ENCODE measurements around the gene TGFB3.
A peak's percentile ranks its signal among the peaks of the same experiment; 100 is the strongest.
"Not testable (repeated sequence)": the region's sequence is repeated elsewhere in the genome, so short reads cannot be mapped to it uniquely, and the experiment has no call there.

The TGFB3 gene

DNA sequence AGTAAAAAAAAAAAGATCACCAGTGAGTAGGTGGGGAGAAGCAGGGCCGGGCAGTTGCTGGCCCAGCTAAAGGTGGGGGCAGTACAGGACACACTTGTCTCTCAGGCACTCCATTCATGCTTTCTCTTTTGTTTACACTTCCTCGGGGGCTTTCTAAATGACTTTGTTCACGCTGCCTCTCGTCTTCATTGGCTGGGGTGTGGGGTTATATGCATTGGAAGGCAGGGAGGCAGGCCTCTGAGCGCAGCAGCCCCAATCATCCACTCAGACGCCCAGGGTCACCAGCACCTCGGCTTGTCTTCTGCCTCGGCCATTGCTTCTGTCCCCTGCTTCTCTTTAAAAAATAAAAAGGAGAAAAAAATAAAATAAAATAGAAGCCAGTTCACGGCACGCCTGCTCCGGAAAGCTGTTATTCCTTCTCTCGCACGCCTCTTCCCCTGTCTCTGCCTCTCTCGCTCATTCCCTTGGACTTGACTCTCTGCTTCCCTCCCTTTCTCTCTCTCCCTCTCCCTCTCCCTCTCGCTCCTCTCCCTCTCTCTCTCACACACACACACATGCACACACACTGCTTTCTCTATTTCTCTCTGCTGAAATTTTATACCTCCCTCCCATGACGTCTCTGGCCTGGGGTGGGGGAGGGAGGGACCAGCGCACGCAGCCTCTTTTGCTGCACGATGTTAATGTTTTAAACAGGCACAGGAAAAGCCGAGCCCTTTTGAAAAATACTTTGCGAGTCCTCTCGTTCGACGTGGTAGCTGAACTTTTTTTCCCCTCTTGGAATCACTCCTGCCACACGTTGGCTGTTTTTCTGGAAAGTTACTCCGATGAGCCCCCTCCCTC is at the start of gene TGFB3:
Gene TGFB3, minus strand, starts transcription at position 570 of the 840 bp plus-strand sequence. CDS start 1,102 bp downstream, outside the sequence.
- ATAC-seq = peak; percentile 47 to 48

DNA sequence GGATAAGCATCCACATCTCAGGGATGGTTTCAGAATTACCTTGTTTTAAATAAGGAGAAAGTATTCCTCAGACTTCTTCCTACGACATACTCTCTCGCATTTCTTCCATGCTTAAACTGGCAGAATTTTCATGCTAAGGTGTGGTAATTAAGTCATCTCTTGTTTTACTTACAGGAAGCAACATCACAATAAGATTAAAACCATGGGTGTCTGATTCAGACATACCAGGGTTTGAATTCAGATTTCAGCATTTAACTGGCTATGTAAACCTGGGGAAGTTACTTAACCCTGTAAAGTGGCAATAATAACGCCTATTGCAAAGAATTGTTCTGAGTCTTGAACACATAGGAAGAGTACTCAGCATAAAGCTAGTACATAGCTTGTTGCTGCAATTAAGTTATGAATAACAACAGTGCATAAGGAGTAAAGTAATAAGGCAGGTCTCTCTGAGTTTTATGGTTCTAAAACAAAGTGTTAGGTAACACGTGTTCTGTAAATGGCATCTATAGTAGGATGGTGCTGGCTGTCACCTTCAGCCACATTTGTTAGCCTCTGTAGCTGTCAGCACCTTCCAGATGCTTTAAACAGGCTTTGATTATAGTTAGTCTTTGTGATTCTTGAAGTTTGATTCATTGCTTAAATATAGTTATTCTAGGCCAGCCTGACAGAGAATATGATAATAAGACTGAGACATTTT is 42.6 kb upstream of the TGFB3 start:
- ATAC-seq = no peak

DNA sequence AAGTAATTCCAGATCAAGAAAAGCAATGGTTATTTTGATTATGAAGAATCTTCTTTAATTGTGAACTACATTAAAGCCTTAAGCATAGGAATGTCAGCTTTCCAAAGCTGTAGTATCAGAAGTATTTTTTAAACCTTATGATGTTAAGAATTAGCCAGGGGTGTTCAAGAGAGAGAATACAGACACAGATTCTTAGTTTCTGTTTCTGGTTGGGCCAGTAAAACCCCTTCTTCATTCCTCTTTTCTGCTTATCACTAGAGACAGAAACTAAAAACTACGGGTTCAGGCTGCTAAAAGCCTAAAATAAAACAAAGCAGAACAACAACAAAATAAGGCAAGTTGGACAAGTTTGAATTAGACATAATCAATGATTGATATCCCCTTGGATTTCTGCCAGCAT is 42.0 kb upstream of the TGFB3 start:
- ATAC-seq = no peak

DNA sequence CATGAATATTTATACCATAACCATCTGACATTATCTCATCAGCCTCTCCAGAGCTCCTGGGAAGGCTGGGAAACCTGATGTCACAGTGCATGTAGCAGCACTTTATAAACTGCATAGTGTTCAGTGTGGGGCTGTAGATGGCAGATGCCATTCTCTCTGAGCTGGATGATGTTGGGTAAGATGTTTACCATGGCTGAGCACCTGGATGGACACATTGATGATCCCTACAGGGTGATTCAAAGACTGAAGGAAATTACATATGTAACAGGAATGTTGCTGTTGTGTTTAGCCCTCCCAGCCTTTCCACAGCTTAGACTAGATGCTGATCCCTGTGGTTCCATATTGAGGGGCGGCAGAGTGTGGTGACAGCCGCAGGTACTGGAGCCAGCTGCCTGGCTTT is 41.2 kb upstream of the TGFB3 start:
- ATAC-seq = no peak

DNA sequence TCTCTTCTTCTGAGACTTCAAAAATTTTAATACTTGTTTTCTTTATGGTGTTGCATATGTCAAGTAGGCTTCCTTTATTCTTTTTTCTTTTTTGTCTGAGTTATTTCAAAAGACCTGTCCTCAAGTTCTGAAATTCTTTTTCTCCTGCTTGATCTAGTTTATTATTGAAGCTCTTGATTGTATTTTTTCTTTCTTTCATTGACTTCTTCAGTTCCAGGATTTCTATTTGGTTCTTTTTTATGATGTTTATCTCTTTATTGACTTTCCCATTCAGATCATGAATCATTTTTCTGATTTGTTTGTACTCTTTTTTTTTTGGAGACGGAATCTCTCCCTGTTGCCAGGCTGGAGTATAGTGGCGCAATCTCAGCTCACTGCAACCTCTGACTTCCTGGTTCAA is 37.9 kb upstream of the TGFB3 start:
- no peak for ATAC-seq

DNA sequence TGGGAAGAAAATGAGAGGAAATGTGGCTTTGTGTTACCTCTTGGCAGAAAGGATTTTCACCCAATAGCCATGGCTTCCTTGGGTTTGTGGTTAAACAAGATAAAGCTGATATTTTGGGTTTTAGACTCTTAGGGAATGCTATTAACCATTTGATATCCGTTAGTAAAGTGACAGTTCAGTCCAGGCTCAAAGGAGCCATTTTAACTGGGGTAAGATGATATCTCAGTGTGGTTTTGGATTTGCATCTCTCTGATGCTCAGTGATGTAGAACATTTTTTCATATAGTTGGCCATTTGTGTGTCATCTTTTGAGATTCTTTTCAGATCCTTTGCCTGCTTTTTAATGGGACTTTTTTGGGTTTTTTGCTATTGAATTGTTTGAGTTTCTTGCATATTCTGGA is 33.9 kb upstream of the TGFB3 start:
- no peak for ATAC-seq

DNA sequence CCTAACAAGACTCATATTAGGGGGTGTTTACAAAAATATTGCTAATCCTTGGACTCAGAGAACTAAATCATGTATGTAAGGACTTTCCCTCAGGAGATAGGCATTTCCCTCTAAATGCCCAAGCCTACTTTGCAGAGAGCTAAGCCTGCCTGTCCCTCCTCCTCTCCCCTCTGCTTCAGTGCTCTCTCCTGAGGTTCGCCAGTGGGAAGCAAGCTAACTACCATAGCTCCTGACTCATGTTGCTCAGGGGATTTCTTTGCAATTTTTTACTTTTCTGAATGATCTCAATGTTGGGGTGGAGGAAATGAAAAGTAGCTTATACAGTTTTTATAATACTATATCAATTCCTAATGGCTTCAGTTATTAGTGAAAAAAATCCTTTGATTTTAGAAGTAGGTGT is 33.4 kb upstream of the TGFB3 start:
- no peak for ATAC-seq

DNA sequence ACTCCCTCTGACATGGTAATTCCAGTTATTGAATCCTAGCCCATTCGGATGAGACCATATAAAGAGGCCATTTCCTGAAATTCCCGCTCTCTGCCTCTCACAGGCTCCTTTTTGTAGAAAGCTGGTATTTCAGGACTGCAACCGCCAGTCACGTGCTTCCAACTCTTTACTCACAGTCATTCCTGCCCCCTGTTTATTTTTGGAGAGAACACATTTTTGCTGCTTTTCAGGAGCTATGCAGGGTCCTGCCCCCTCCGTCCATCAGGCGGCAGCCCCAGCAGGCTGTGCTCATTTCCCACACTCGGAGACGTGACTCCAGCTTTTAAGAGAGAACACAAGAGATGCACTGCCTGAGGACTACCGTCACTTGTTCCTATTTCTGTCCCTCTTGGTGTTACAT is 30.6 kb upstream of the TGFB3 start:
- no peak for ATAC-seq

DNA sequence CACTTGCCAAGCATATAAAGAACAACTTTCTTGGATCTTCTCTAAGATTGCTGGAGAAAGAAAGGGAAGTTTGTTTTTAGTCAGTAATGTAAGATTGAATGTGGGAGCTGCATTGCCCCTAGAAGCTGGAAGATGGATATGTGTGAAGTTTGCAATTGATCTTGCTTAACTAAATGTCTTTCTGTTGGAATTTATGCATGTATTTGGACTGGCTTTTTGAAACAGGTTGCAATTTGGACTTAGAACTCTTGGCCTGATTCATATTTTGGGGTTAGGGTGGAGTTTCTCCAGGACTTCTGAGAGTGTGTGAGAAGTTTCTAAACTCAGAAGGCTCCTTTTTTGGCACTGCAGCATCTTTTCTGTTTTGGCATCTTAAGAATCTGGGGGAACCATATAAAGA is 30.1 kb upstream of the TGFB3 start:
- ATAC-seq = no peak

DNA sequence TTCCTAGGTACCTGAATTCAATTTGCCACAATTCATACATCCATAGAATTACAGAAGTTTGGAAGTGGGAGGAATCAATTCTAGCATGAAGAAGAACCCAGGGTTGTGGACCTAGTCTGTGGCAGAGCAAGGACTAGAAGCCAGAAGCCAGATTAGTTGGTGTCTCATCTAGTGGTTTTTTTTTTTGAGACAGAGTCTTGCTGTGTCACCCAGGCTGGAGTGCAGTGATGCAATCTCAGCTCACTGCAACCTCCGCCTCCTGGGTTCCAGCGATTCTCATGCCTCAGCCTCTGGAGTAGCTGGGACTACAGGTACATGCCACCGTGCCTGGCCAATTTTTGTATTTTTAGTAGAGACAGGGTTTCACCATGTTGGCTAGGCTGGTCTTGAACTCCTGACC is 27.8 kb upstream of the TGFB3 start:
- not testable (repeated sequence) for ATAC-seq

DNA sequence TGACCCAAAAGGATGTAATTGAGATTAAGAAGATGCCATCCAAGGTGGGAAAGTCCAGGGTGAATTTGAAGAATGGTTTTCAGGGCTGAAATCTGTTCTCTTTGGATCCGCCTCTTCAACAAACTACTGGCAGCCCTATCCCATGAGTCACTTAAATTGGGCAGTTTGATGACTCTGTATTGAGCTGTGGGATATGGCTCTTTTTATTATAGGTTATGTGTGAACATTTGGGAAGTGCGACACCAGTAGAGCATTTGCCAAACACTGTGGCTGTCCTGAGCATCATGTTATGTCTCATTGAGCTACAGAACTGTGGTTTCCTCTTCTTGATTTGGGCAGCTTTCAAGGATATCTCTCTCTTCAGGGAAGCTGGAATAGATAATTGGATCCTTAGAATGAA is 26.1 kb upstream of the TGFB3 start:
- no peak for ATAC-seq

DNA sequence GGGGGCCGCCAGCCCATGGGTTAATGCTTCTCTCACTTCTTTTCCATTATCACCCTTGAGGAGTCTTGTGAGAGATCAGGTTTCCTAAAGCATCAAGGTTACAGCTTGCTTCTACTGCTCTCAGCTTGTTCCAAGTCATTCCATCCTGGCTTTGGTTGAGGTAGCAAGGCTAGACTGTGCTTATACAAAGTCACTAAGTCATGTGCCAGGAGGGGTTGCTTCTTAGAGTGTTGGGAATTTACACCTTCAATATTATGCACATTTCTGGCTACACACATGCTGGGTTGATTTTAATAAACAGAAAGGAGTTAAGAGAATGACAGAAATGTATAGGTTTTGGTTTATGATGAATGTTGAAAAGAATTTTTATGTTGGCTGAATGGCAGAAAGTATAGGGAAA is 25.6 kb upstream of the TGFB3 start:
- ATAC-seq = no peak

DNA sequence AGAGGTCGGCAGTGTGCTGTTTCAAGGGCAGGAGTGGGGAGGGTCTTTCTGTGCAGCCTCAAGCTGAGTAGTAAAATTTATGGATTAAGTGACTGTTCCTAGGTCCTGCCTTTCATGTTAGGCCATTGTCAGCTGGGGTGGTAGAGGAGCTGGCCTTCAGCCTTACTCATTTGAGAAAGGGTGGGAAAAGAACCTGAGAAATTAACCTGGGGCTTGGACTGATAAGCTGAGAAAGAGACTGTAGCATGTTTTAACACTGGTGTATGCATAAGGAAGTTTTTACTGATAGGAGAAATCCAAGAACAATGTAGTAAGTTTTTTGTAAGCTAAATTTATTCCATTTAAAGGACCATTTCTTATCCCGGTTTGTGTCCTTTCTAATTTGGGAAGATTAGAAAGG is 24.5 kb upstream of the TGFB3 start:
- ATAC-seq = no peak

DNA sequence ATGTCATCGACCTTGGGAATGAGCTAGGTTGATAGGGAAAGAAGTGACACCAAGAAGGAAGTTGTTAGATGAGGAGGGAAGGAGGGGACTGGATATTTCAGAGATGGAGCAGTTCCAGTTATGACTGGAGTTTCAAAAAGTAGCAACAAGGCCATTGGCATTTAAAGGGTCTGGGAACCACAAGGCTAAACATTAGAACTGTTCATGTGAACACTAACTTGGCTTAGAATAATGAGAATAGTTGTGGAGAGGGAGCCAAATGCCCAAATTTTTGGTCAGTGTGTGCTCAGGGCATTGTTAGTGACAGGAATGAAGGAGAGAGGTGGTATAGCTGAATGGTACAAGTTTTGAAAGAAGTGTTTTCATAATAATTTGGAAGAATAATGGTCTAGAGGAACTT is 20.6 kb upstream of the TGFB3 start:
- no peak for ATAC-seq

DNA sequence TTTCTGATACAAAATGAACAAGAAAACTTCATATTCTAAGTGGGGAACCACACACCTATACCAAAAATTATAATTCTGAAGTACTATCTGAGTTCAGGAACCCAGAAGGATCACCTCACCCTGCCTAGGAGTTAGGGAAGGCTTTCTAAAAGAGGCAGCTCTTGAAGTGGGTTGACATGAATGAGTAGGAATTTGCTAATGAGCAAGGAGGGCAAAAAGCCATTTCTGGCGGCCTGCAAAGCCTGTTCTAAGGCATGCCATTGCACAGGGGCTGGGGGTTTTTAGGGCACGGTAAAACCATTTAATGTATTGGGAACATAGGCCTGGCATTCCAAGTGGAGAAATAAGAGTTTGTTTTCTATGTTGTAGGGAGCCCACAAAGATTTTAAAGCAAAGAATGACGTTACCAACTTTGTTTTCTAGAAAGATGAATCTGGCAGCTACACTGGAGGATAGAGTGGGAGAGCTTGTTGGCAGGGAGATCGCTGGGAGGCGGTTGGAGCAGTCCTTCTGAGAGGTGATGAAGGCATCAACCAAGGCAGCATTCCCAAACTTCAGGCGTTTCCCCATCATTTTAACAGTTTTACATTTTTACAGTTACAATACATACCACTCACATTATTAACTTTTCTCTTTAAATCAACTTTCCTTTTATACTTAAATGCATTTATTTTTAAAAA is 17.9 kb upstream of the TGFB3 start:
- ATAC-seq = no peak

DNA sequence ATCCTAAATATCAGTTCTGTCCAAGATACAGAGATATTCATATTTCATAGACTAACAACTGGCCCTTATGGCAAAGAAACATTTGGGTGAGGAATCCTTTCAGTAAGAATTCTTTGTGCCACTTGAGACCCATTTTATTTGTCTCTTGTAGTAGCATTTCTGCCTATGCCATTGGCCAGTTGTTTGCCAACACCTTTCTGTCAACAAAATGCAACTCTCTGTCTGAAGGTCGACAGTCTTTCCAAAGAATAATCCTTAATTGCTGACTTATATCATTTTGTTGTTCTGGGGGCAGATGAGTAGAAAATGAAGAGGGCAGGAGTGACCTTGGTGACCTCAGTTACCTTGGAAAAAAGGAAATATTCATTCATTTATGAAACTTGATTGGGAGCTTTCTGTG is 14.7 kb upstream of the TGFB3 start:
- ATAC-seq = no peak

DNA sequence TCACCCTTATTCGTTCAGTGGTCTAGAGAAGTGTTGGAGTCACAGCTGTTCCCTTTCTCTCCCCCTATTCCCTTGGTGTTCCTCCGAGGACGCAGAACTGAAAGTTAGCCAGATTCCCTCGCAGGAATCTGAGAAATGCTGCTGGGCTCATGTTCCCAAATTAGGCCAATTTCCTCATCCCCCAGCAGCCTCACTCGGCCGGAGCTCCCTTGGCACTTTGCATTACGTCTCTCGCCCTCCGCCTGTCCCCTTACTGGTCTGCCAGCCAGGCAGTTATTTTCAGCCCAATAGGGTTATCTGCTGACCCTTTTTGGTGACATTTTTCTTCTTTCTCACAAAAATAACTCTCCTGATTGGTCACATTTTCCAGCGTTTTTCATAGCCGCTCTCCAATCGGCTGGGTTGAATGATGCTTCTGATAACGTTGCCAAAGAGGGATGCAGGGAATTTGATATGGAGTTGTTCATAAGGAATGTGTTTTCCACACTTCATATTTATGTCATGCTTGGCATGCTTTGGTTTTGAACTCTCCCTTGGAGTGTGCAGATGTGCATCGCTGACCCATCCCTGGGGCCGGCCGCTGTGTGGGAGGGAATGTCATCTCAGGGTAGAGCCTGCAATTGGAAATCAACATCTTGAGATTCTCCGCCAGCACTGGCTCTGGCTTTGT is 13.7 kb upstream of the TGFB3 start:
- ATAC-seq = no peak

DNA sequence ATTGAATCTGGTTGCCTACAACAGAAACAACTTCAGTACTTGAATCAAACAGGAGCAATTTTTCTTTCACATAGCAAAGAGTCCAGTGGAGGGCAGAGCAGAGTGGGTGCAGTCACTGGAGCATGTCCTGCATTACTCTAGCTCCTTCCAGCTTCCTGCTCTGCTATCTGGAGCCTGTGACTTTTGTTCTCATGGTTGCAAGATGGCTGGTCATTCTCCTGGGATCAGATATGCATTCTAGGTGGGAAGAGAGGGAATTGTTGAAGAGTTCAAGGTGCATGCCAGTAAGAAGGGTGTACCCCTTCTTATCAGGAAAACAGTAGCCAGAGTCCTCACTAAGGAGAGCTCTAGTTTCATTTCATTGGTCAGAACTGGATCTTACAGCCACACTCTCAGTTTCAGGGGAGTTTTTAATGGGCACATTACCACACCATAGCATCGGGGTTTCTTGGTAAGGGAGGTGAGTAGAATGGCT is 11.8 kb upstream of the TGFB3 start:
- ATAC-seq = no peak

DNA sequence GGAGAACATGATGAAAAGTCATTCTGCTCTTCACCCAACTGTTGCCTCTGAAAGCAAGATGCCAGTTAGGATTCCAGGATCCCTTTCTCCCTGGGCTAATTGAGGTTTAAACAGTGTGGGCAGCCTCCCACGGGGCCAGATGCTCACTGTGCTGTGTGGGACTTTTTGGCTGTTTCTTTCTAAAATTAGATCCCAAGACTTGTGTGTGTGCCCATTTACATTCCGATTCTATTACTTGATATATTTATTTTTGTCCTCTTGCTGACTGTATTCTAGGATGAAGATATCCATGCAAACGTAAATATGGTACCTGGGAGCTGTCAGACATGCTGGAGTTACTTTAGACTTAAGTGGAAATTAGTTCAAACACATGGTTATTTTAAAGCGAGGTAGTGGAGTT is 10.0 kb upstream of the TGFB3 start:
- ATAC-seq = no peak

DNA sequence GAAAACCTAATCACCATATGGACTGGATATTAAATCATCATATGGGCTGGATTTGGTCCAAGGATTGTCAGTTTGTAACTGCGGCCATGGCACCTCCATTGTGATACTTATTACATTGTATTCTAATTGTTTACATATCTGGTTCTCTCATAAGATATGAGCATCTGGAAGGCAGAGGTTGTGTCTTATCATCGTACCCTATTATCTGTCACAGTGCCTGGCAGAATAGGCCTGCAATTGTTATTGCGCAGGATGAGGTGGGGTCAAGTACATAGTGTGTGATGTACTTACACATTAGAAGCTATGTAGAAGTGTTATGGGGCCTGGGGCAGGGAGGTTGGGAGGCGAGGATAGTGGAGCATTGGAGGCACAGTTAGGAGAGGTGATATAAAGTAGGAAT is 8.5 kb upstream of the TGFB3 start:
- ATAC-seq = no peak

DNA sequence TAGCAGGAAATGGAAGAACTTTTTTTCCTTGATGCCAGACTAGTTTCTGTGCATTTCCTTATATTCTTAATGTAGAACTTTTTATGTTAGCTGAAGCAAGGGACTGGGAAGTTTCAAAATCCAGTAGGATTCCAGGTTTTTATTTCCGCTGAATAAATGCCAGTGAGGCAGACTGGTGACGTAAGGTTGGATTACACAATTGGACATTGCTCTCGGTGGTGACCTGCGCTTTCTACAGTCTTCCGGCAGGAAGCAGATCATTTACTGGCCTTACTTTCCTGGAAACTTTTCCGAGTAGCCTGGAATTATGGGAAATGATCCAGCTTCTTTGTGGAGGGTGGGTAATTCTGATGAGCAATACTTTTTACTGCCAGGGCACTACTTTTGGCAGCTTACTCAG is 7.3 kb upstream of the TGFB3 start:
- ATAC-seq = no peak

DNA sequence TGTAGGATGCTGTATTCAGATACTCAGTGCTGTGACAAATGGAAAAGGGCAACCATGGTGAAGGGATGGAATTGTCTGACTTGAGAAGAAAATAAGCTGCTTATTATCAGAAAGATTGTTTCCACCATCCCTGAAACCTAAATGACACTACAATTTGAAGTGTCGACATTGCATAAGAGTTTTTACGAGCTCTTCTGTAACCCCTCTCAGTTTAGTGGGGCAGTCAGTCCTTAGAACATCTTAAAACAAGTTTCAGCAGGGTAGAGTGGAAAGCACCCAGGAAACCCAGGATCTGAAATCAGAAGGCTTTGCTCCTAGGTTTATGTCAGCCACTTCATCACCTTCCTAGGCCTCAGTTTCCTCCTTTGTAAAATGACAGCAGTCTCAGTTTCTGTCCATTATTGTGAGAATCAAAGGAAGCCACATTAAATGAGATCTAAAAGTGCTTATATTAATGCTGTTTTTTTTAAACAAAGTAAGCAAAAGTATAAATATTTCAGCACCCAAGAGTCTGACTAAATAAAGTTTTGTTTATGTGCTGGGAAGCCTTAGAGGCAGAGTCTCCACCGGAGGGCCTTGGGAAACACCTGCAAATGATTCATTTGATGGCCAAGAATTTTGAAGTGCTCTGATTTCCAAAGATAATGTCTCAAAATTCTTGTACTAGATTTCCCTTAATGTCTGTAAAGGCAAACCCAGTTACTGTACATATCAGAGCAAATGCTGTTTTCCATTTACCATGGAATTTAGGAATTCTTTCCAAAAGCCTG is 5.6 kb upstream of the TGFB3 start:
- no peak for ATAC-seq

DNA sequence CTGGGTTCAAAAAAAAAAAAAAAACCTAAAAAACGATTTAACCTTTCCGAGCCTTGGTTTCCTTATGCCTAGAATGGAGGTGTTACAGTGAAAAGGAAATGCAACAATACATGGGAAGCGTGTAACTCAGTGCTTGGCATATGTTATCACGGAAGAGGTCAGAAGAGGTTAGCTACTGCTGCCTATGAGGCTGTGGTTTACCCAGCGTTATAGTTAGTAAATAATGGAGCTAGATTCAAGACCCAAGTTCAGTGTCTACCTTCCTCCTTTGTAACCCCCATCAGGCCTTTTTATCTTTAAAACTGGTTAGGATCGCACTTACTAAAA is 4.6 kb upstream of the TGFB3 start:
- no peak for ATAC-seq

Data from activated CD4-positive, CD25-positive, alpha-beta regulatory T cell treated with anti-CD3 and anti-CD28 coated beads, Interleukin-2, amount 50 U/mL, for 24 hours (primary cell).